HepG2 (cell line): Measurements from ENCODE around the gene GRM8. TPM values are rescaled to one million over a fixed set of nuclear protein-coding genes. Genes with fewer than 3 reads are reported as not detected.

Experiments
- ATAC-seq: fragments of 200-7000 bp; cut with Tn5 transposase; 3 replicates; pipeline ENCODE4 v1.9.1; 2020; ENCODE audit warnings: mild to moderate bottlenecking, moderate library complexity
- BruUV-seq: library from RNA; stranded (reverse); fragments of 400-500 nt; replicated peaks from 2 replicates; lab custom pipeline; 2021; lab: Mats Ljungman, UMichigan
- CTCF ChIA-PET: fragments of 300-600 bp; formaldehyde crosslinking; extraction: SDS; loops from one replicate; lab custom pipeline; 2021; ENCODE audit warnings: low total read pairs, inconsistent platforms, low intra/inter-chr PET ratio; lab: Yijun Ruan, JAX
- POLR2A ChIA-PET: fragments of 350-600 bp; sonication (Branson Sonifier 250); formaldehyde crosslinking; loops from one replicate; lab custom pipeline; 2020; ENCODE audit warnings: antibody characterized with exemption, inconsistent platforms; lab: Yijun Ruan, JAX
- DNase-seq: peaks from one replicate; pipeline ENCODE4 v3.0.0-alpha.2; 2015; ENCODE audit warnings: low spot score
- FAIRE-seq: peaks from 3 replicates; lab custom pipeline; 2011; peaks lifted over from hg19 to GRCh38; lab: Jason Lieb, UNC
- H2AFZ ChIP-seq: one replicate; pipeline ENCODE4 v1.6.1; 2011; ENCODE audit warnings: low read length, inconsistent platforms
- H3K27ac ChIP-seq: fragments of 300-600 bp; 3 replicates; pipeline ENCODE4 v1.8.0; 2011; ENCODE audit warnings: mixed run types, mild to moderate bottlenecking, mixed read lengths, low read length, inconsistent platforms; ENCODE audit not compliant: insufficient read depth; ENCODE audit errors: extremely low read length
- H3K27me3 ChIP-seq, 2 experiments: fragments of 200-600 bp in 1 of 2; 2 replicates in 1 of 2; 3 replicates in 1 of 2; pipeline versions ENCODE4 v1.6.0 to v1.8.0; 2011; ENCODE audit warnings: low read length in 2 of 2, mild to moderate bottlenecking in 2 of 2, moderate library complexity in 2 of 2, inconsistent platforms in 1 of 2; ENCODE audit not compliant: insufficient read depth in 2 of 2, control insufficient read depth in 1 of 2
- H3K36me3 ChIP-seq, 2 experiments: fragments of 200-600 bp in 1 of 2; replicated peaks in 1 of 2; 2 replicates in 1 of 2; 3 replicates in 1 of 2; pipeline versions ENCODE4 v1.5.1 to v1.8.0; 2011; ENCODE audit warnings: low read length in 2 of 2, inconsistent platforms in 1 of 2; ENCODE audit not compliant: insufficient read depth in 2 of 2, control insufficient read depth in 1 of 2
- H3K4me1 ChIP-seq: 2 replicates; pipeline ENCODE4 v1.5.1; 2012; ENCODE audit warnings: low read length, inconsistent platforms; ENCODE audit not compliant: insufficient read depth
- H3K4me2 ChIP-seq: 2 replicates; pipeline ENCODE4 v1.6.0; 2011; ENCODE audit warnings: low read depth, low read length, inconsistent platforms
- H3K4me3 ChIP-seq, 3 experiments: fragments of 200-600 bp in 1 of 3; sonication (generic), shearing (Covaris generic) in 1 of 3; replicated peaks in 1 of 3; 2 replicates each; pipeline ENCODE4 v1.5.1; 2011 to 2016; ENCODE audit warnings: low read length in 3 of 3, inconsistent platforms in 2 of 3, low read depth in 2 of 3, mild to moderate bottlenecking in 2 of 3, control low read depth in 1 of 3, mixed read lengths in 1 of 3; ENCODE audit not compliant: insufficient read depth in 1 of 3
- H3K79me2 ChIP-seq: one replicate; pipeline ENCODE4 v1.6.1; 2011; ENCODE audit warnings: low read length, inconsistent platforms; ENCODE audit not compliant: insufficient read depth
- H3K9ac ChIP-seq: 2 replicates; pipeline ENCODE4 v1.6.0; 2011; ENCODE audit warnings: mild to moderate bottlenecking, low read depth, low read length, inconsistent platforms; ENCODE audit not compliant: insufficient read depth
- H3K9me3 ChIP-seq: 2 replicates; pipeline ENCODE4 v1.5.1; 2012; ENCODE audit warnings: mild to moderate bottlenecking, low read length
- H4K20me1 ChIP-seq: 2 replicates; pipeline ENCODE4 v1.6.0; 2011; ENCODE audit warnings: inconsistent platforms, mild to moderate bottlenecking, low read length, moderate library complexity; ENCODE audit not compliant: insufficient read depth
- ADNP ChIP-seq: sonication (generic); formaldehyde crosslinking; IDR thresholded peaks from 2 replicates; pipeline ENCODE4 v1.4.0; 2020; ENCODE audit warnings: missing genetic modification reagents
- AGO1 ChIP-seq: fragments of 200-400 bp; formaldehyde crosslinking; IDR thresholded peaks from 2 replicates; pipeline ENCODE4 v1.6.1; 2017; ENCODE audit warnings: mild to moderate bottlenecking, low read depth, low read length, moderate library complexity; ENCODE audit not compliant: poor library complexity, severe bottlenecking
- ERF ChIP-seq: IDR thresholded peaks from 2 replicates; pipeline ENCODE4 v1.6.1; 2018; ENCODE audit warnings: missing biosample characterization, missing genetic modification reagents
- FIP1L1 ChIP-seq: fragments of 200-400 bp; formaldehyde crosslinking; IDR thresholded peaks from 2 replicates; pipeline ENCODE4 v1.6.1; 2018; ENCODE audit warnings: low read depth, mild to moderate bottlenecking, low read length, moderate library complexity, borderline replicate concordance; ENCODE audit not compliant: insufficient read depth
- FLYWCH1 ChIP-seq: sonication (generic); formaldehyde crosslinking; IDR thresholded peaks from 2 replicates; pipeline ENCODE4 v1.8.1; 2023; ENCODE audit warnings: mild to moderate bottlenecking, missing genetic modification reagents
- PATZ1 ChIP-seq: sonication (generic); formaldehyde crosslinking; IDR thresholded peaks from 2 replicates; pipeline ENCODE4 v1.4.0; 2020; ENCODE audit warnings: missing genetic modification reagents
- RBFOX2 ChIP-seq: fragments of 200-400 bp; formaldehyde crosslinking; IDR thresholded peaks from 2 replicates; pipeline ENCODE4 v1.6.1; 2017; ENCODE audit warnings: low read depth, mild to moderate bottlenecking, low read length
- RFXAP ChIP-seq: sonication (generic); formaldehyde crosslinking; IDR thresholded peaks from 2 replicates; pipeline ENCODE4 v1.4.0; 2020; ENCODE audit warnings: missing genetic modification reagents, borderline replicate concordance
- SMYD3 ChIP-seq: sonication (generic); formaldehyde crosslinking; IDR thresholded peaks from 2 replicates; pipeline ENCODE4 v1.8.1; 2023; ENCODE audit warnings: mild to moderate bottlenecking, missing genetic modification reagents
- SRF ChIP-seq: IDR thresholded peaks from 2 replicates; pipeline ENCODE4 v1.6.1; 2011; ENCODE audit warnings: mild to moderate bottlenecking, low read depth, low read length, moderate library complexity
- SRSF9 ChIP-seq: fragments of 200-400 bp; formaldehyde crosslinking; IDR thresholded peaks from 2 replicates; pipeline ENCODE4 v1.6.1; 2018; ENCODE audit warnings: borderline replicate concordance, mild to moderate bottlenecking, low read depth, low read length; ENCODE audit not compliant: insufficient read depth, poor library complexity, severe bottlenecking
- TBL1XR1 ChIP-seq: fragments of 150-350 bp; IDR thresholded peaks from 2 replicates; pipeline ENCODE4 v1.6.1; 2014; ENCODE audit warnings: borderline replicate concordance, low read length; ENCODE audit not compliant: partially characterized antibody
- TP53 ChIP-seq: sonication (generic); formaldehyde crosslinking; conservative IDR thresholded peaks from 2 replicates; pipeline ENCODE4 v1.4.0; 2020; ENCODE audit warnings: missing genetic modification reagents
- U2AF2 ChIP-seq: fragments of 200-400 bp; formaldehyde crosslinking; IDR thresholded peaks from 2 replicates; pipeline ENCODE4 v1.6.1; 2017; ENCODE audit warnings: low read depth, mild to moderate bottlenecking, low read length
- ZNF557 ChIP-seq: sonication (generic); formaldehyde crosslinking; IDR thresholded peaks from 2 replicates; pipeline ENCODE4 v1.4.0; 2020; ENCODE audit warnings: missing genetic modification reagents
- ZNF678 ChIP-seq: sonication (generic); formaldehyde crosslinking; IDR thresholded peaks from 2 replicates; pipeline ENCODE4 v1.4.0; 2020; ENCODE audit warnings: mild to moderate bottlenecking, missing genetic modification reagents
- WGBS: methylation state at CpG from one replicate; pipeline ENCODE4 v1.1.6; 2017; ENCODE audit warnings: low lambda C conversion rate; 5-methylcytosine and 5-hydroxymethylcytosine counted together
- in situ Hi-C: cut with HindIII; loops from 2 replicates; pipeline ENCODE4 v1.10.0; 2017; ENCODE audit warnings: low pct_unique_long_range_greater_than_20kb; ENCODE audit not compliant: extremely low pct_ligation_motif_present
- intact Hi-C: fragments of 100-400 bp; cut with micrococcal nuclease; formaldehyde crosslinking; loops from one replicate; pipeline ENCODE4 v1.10.0; 2022; ENCODE audit not compliant: unreplicated experiment
- polyA plus RNA-seq, 8 experiments: library from polyadenylated mRNA; depleted of rRNA in 3 of 8; stranded (reverse) in 7 of 8; unstranded in 1 of 8; fragments of >200 nt; fragmentation: Illumina TruSeq in 4 of 8; extraction: Trizol in 4 of 8; gene quantifications; 2 replicates each; pipeline versions ENCODE4 v1.2.1 to v1.2.3, GENCODE V29; 2011 to 2016; ENCODE audit warnings: low read depth in 4 of 8, missing spikeins in 1 of 8, mixed read lengths in 1 of 8; ENCODE audit not compliant: insufficient read depth in 1 of 8
- total RNA-seq, 5 experiments: library from RNA; depleted of rRNA; stranded (reverse); fragments of >200 nt; fragmentation: Illumina TruSeq; extraction: Trizol; gene quantifications; 2 replicates each; pipeline ENCODE4 v1.2.3, GENCODE V29; 2016; ENCODE audit warnings: low read depth in 1 of 5

The GRM8 gene
- total and polyA plus RNA-seq, 2 of the 13 experiments (the other 11 are each of a cell fraction or from before 2014, with no cell fraction given): not detected

GRCh38 chr7:127257086-127257485 is 4.3 kb upstream of the GRM8 start:
- no peak for ATAC-seq
- no peaks in the 10 kb centered on the region for H3K36me3 ChIP-seq
- no peak overlapping the region for H3K9ac ChIP-seq
- CTCF ChIA-PET: no interaction called here
- no peak overlapping the region for H3K4me2 ChIP-seq
- H3K9me3 ChIP-seq: no peaks in the 10 kb centered on the region
- H3K27me3 ChIP-seq: peaks cover 5 to 36% of the 10 kb centered on the region in 2 experiments; a peak in 4 of 5 replicates
- no peak overlapping the region for H2AFZ ChIP-seq
- H3K4me3 ChIP-seq: no peak overlapping the region
- BruUV-seq: no TSS peak
- 0% methylated on average over 2 of the region's 2 CpGs for WGBS
- no peak for DNase-seq
- FAIRE-seq: no peak
- in situ Hi-C loops (loop anchor here (10.0 kb wide), 1 partner anchor 152 kb away; no protein-coding TSS in a partner anchor), intact Hi-C loops (no loop called here)
- 0 out of 2 replicates have a peak, but pooled peaks cover 5% of the 10 kb centered on the region for H3K4me1 ChIP-seq
- no peak for TF ChIP-seq FIP1L1
- TF ChIP-seq ADNP: no peak
- TF ChIP-seq FLYWCH1 (CRISPR knock-in tag): no peak
- no peak for TF ChIP-seq ZNF678 (CRISPR knock-in tag)
- TF ChIP-seq SRF: no peak
- no peak for TF ChIP-seq PATZ1 (CRISPR knock-in tag)
- TF ChIP-seq RBFOX2: no peak
- no peak for TF ChIP-seq TBL1XR1
- no peak for TF ChIP-seq TP53 (CRISPR knock-in tag)
- no peak for TF ChIP-seq ERF (CRISPR knock-in tag)
- TF ChIP-seq RFXAP (CRISPR knock-in tag): no peak
- TF ChIP-seq U2AF2: no peak
- TF ChIP-seq ZNF557: no peak
- TF ChIP-seq SMYD3 (CRISPR knock-in tag): no peak
- TF ChIP-seq SRSF9: no peak
- no peak for TF ChIP-seq AGO1
- H4K20me1 ChIP-seq: peaks cover 2% of the 10 kb centered on the region; the same call in 1 of the 2 replicates
- POLR2A ChIA-PET: no interaction called here
- H3K27ac ChIP-seq: no peak overlapping the region
- no peaks in the 10 kb centered on the region for H3K79me2 ChIP-seq
